ENCODE results near the gene LYZL6.
"Not testable (repeated sequence)": the region's sequence is repeated elsewhere in the genome, so short reads cannot be mapped to it uniquely, and the experiment has no call there.

The LYZL6 gene

DNA sequence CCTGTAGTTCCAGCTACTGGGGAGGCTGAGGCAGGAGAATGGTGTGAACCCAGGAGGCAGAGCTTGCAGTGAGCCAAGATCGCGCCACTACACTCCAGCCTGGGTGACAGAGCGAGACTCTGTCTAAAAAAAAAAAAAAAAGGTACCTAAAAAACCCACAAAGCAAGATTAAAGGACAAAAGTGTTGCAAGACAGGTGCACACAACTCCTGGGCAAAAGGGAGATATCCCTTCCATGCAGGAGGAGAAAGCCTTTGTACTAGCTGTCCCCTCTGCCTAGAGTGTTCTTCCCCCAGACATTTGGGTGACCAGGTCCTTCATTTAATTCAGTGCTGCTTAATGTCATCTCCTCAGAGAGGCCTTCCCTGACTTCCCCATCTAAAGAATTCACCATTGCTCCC is 5.0 kb downstream of the LYZL6 start:
- not testable (repeated sequence) for H2BK120ac ChIP-seq (ENCODE audit: insufficient read depth, low read length, poor library complexity); H3K36me3 ChIP-seq (ENCODE audit: control insufficient read depth in 1 of 2, insufficient read depth in 2 of 2, low read length in 2 of 2); H3K23ac ChIP-seq (ENCODE audit: low read length); H2AFZ ChIP-seq (ENCODE audit: insufficient read depth, low read length, poor library complexity); H2BK5ac ChIP-seq (ENCODE audit: low read depth, low read length, poor library complexity); H4K91ac ChIP-seq (ENCODE audit: low read depth, low read length); H3K4me3 ChIP-seq (ENCODE audit: low read depth, low read length); H3K4ac ChIP-seq (ENCODE audit: low read depth, low read length); H3K79me2 ChIP-seq (ENCODE audit: control insufficient read depth, insufficient read depth, low read length, poor library complexity); DNase-seq; H3K9ac ChIP-seq (ENCODE audit: low read length); H4K8ac ChIP-seq (ENCODE audit: low read depth, low read length); H2BK12ac ChIP-seq (ENCODE audit: low read length); H3K27ac ChIP-seq (ENCODE audit: low read depth, low read length); H3K27me3 ChIP-seq (ENCODE audit: insufficient read depth, low read length); H3K9me3 ChIP-seq (ENCODE audit: insufficient read depth, low read depth, low read length); H3K4me1 ChIP-seq (ENCODE audit: control insufficient read depth in 1 of 2, insufficient read depth in 2 of 2, low read length in 2 of 2); H3K18ac ChIP-seq (ENCODE audit: low read length); H3K79me1 ChIP-seq (ENCODE audit: low read length); H2AK5ac ChIP-seq (ENCODE audit: low read length); H3K14ac ChIP-seq (ENCODE audit: low read length); H4K12ac ChIP-seq (ENCODE audit: low read depth, low read length); H3K4me2 ChIP-seq (ENCODE audit: low read length)
- WGBS (ENCODE audit: extremely low coverage, insufficient coverage, insufficient read length), result no CpG with 5 or more reads among the region's 3 CpGs

DNA sequence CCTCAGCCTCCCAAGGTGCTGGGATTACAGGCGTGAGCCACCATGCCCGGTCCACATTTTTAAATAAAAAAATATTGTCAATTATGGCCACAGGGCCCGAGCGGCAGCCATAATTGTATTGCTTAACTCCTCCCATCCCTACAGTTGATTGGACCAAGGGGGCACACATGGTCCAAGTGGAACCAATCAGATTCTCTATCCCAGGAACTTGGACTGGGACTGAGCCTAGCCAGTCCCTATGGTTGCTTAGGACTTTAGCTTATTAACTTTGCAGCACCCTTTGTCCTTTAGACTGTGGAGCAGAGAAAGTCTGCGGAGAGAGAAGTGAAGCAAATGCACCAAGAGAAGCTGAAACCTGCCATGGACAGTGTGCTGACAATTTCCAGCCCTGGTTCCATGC is 7.5 kb downstream of the LYZL6 start:
- no peak overlapping the region for H3K4me2 ChIP-seq (ENCODE audit: low read length)
- H3K9me3 ChIP-seq (ENCODE audit: insufficient read depth, low read depth, low read length), result no peaks in the 10 kb centered on the region
- no peak overlapping the region for H2BK5ac ChIP-seq (ENCODE audit: low read depth, low read length, poor library complexity)
- no peak overlapping the region for H2AFZ ChIP-seq (ENCODE audit: insufficient read depth, low read length, poor library complexity)
- H3K79me2 ChIP-seq (ENCODE audit: control insufficient read depth, insufficient read depth, low read length, poor library complexity), result no peaks in the 10 kb centered on the region
- no peak overlapping the region for H3K23ac ChIP-seq (ENCODE audit: low read length)
- no peaks in the 10 kb centered on the region for H3K36me3 ChIP-seq (ENCODE audit: control insufficient read depth in 1 of 2, insufficient read depth in 2 of 2, low read length in 2 of 2)
- H4K12ac ChIP-seq (ENCODE audit: low read depth, low read length), result no peak overlapping the region
- H3K18ac ChIP-seq (ENCODE audit: low read length), result no peak overlapping the region
- no peak overlapping the region for H2BK12ac ChIP-seq (ENCODE audit: low read length)
- H4K8ac ChIP-seq (ENCODE audit: low read depth, low read length), result no peak overlapping the region
- no peak overlapping the region for H2BK120ac ChIP-seq (ENCODE audit: insufficient read depth, low read length, poor library complexity)
- no peak overlapping the region for H3K27ac ChIP-seq (ENCODE audit: low read depth, low read length)
- no peak for DNase-seq
- H2AK5ac ChIP-seq (ENCODE audit: low read length), result no peak overlapping the region
- no peak overlapping the region for H3K4ac ChIP-seq (ENCODE audit: low read depth, low read length)
- H3K27me3 ChIP-seq (ENCODE audit: insufficient read depth, low read length), result no peaks in the 10 kb centered on the region
- H3K14ac ChIP-seq (ENCODE audit: low read length), result no peak overlapping the region
- no peak overlapping the region for H3K4me3 ChIP-seq (ENCODE audit: low read depth, low read length)
- H3K79me1 ChIP-seq (ENCODE audit: low read length), result no peaks in the 10 kb centered on the region
- H4K91ac ChIP-seq (ENCODE audit: low read depth, low read length), result no peak overlapping the region
- peaks cover 0 to 3% of the 10 kb centered on the region in 2 experiments for H3K4me1 ChIP-seq (ENCODE audit: control insufficient read depth in 1 of 2, insufficient read depth in 2 of 2, low read length in 2 of 2)
- H3K9ac ChIP-seq (ENCODE audit: low read length), result no peak overlapping the region
- no CpG with 5 or more reads among the region's 5 CpGs for WGBS (ENCODE audit: extremely low coverage, insufficient coverage, insufficient read length)

DNA sequence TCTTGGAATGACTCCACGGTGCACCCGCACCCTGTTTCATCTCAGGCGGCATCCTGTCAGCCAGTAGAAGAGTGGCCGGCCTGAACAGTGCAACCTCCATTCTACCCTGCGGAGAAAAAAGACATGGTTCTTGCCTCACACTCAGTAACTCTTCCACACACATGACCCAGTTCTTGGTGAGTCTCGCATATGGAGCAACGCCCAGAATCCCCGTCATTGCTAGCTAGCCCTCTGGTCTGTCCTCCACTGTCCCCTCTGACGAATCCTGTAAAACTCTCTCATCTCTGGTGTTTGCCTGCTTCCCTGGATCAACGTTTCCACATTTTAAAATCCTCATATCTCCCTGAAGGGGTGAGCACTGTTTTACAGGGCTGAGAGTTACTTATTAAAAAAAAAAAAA is 8.8 kb downstream of the LYZL6 start:
- Histone ChIP-seq H3K4me2 (ENCODE audit: low read length) (no peak overlapping the region), H3K18ac (ENCODE audit: low read length) (no peak overlapping the region), H4K91ac (ENCODE audit: low read depth, low read length) (no peak overlapping the region), H2BK120ac (ENCODE audit: insufficient read depth, low read length, poor library complexity) (no peak overlapping the region), H3K79me1 (ENCODE audit: low read length) (no peaks in the 10 kb centered on the region), H3K79me2 (ENCODE audit: control insufficient read depth, insufficient read depth, low read length, poor library complexity) (no peaks in the 10 kb centered on the region), H3K36me3 (ENCODE audit: control insufficient read depth in 1 of 2, insufficient read depth in 2 of 2, low read length in 2 of 2) (no peaks in the 10 kb centered on the region), H2AK5ac (ENCODE audit: low read length) (no peak overlapping the region), H3K4ac (ENCODE audit: low read depth, low read length) (no peak overlapping the region), H3K9me3 (ENCODE audit: insufficient read depth, low read depth, low read length) (no peaks in the 10 kb centered on the region), H2AFZ (ENCODE audit: insufficient read depth, low read length, poor library complexity) (no peak overlapping the region), H3K9ac (ENCODE audit: low read length) (no peak overlapping the region), H4K8ac (ENCODE audit: low read depth, low read length) (no peak overlapping the region), H3K27me3 (ENCODE audit: insufficient read depth, low read length) (no peaks in the 10 kb centered on the region), H2BK5ac (ENCODE audit: low read depth, low read length, poor library complexity) (no peak overlapping the region), H3K14ac (ENCODE audit: low read length) (no peak overlapping the region), H3K4me1 (ENCODE audit: control insufficient read depth in 1 of 2, insufficient read depth in 2 of 2, low read length in 2 of 2) (peaks cover 3% of the 10 kb centered on the region in 2 experiments), H3K27ac (ENCODE audit: low read depth, low read length) (no peak overlapping the region), H4K12ac (ENCODE audit: low read depth, low read length) (no peak overlapping the region), H3K4me3 (ENCODE audit: low read depth, low read length) (no peak overlapping the region), H3K23ac (ENCODE audit: low read length) (no peak overlapping the region), H2BK12ac (ENCODE audit: low read length) (no peak overlapping the region)
- no CpG with 5 or more reads among the region's 10 CpGs for WGBS (ENCODE audit: extremely low coverage, insufficient coverage, insufficient read length)
- DNase-seq, result no peak

DNA sequence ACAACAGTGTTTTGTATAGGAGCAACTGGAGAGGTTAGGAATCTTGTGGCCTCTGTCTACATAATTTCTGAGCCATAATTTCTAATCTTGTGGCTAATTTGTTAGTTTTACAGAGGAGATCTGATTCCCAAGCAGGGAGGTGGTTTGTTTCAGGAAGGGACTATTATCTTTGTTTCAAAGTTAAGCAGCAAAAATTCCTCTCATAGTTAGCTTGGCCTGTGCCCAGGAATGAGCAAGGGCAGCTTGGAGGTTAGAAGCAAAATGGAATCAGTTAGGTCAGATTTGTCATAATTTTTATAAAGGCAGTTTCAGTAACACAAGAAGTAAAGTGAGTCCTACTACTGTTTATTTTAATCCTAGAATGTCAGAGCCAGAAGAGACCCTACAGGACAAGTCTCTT is 10.9 kb downstream of the LYZL6 start:
- Histone ChIP-seq H3K4me3 (ENCODE audit: low read depth, low read length) (no peak overlapping the region), H3K4ac (ENCODE audit: low read depth, low read length) (no peak overlapping the region), H3K14ac (ENCODE audit: low read length) (no peak overlapping the region), H2BK5ac (ENCODE audit: low read depth, low read length, poor library complexity) (no peak overlapping the region), H2BK120ac (ENCODE audit: insufficient read depth, low read length, poor library complexity) (no peak overlapping the region), H3K4me2 (ENCODE audit: low read length) (no peak overlapping the region), H2BK12ac (ENCODE audit: low read length) (no peak overlapping the region), H2AK5ac (ENCODE audit: low read length) (no peak overlapping the region), H3K27me3 (ENCODE audit: insufficient read depth, low read length) (no peaks in the 10 kb centered on the region), H4K8ac (ENCODE audit: low read depth, low read length) (no peak overlapping the region), H3K79me2 (ENCODE audit: control insufficient read depth, insufficient read depth, low read length, poor library complexity) (no peaks in the 10 kb centered on the region), H3K79me1 (ENCODE audit: low read length) (no peaks in the 10 kb centered on the region), H3K9me3 (ENCODE audit: insufficient read depth, low read depth, low read length) (no peaks in the 10 kb centered on the region), H3K4me1 (ENCODE audit: control insufficient read depth in 1 of 2, insufficient read depth in 2 of 2, low read length in 2 of 2) (peaks cover 3% of the 10 kb centered on the region in 2 experiments), H2AFZ (ENCODE audit: insufficient read depth, low read length, poor library complexity) (no peak overlapping the region), H4K91ac (ENCODE audit: low read depth, low read length) (no peak overlapping the region), H3K27ac (ENCODE audit: low read depth, low read length) (no peak overlapping the region), H3K36me3 (ENCODE audit: control insufficient read depth in 1 of 2, insufficient read depth in 2 of 2, low read length in 2 of 2) (no peaks in the 10 kb centered on the region), H3K9ac (ENCODE audit: low read length) (no peak overlapping the region), H4K12ac (ENCODE audit: low read depth, low read length) (no peak overlapping the region), H3K18ac (ENCODE audit: low read length) (no peak overlapping the region), H3K23ac (ENCODE audit: low read length) (no peak overlapping the region)
- DNase-seq, result no peak

Measured in trophoblast cell (in vitro differentiated cells and primary cell).